H9 (cell line): ENCODE measurements around the gene CFAP91. TPM values are rescaled to one million over a fixed set of nuclear protein-coding genes. Genes with fewer than 3 reads are reported as not detected.

Experiments used
- DNase-seq: peaks from one replicate; pipeline ENCODE4 v3.0.0-alpha.2; 2017
- H2AFZ ChIP-seq: one replicate; pipeline ENCODE4 v1.6.1; 2013; ENCODE audit warnings: mild to moderate bottlenecking, low read length, control low read depth, moderate library complexity
- H2AK5ac ChIP-seq: 2 replicates; pipeline ENCODE4 v1.6.1; 2013; ENCODE audit warnings: low read length, control low read depth, mixed read lengths; ENCODE audit not compliant: insufficient read length
- H2BK120ac ChIP-seq: one replicate; pipeline ENCODE4 v1.6.1; 2013; ENCODE audit warnings: low read depth, mild to moderate bottlenecking, low read length, control low read depth, inconsistent platforms; ENCODE audit not compliant: poor library complexity, severe bottlenecking
- H2BK12ac ChIP-seq: 2 replicates; pipeline ENCODE4 v1.6.1; 2013; ENCODE audit warnings: low read length, control low read depth, mixed read lengths, low read depth; ENCODE audit not compliant: insufficient read length
- H2BK15ac ChIP-seq: 2 replicates; pipeline ENCODE4 v1.6.1; 2013; ENCODE audit warnings: low read depth, low read length, control low read depth
- H2BK20ac ChIP-seq: one replicate; pipeline ENCODE4 v1.6.1; 2013; ENCODE audit warnings: low read depth, mild to moderate bottlenecking, low read length, control low read depth, inconsistent platforms; ENCODE audit not compliant: poor library complexity, severe bottlenecking
- H2BK5ac ChIP-seq: 2 replicates; pipeline ENCODE4 v1.6.1; 2013; ENCODE audit warnings: low read length, control low read depth, mixed read lengths; ENCODE audit not compliant: insufficient read length
- H3K14ac ChIP-seq: 2 replicates; pipeline ENCODE4 v1.6.1; 2013; ENCODE audit warnings: low read length, control low read depth; ENCODE audit not compliant: insufficient read depth
- H3K18ac ChIP-seq: 2 replicates; pipeline ENCODE4 v1.6.1; 2013; ENCODE audit warnings: low read depth, mild to moderate bottlenecking, mixed read lengths, low read length, control low read depth; ENCODE audit not compliant: insufficient read length
- H3K23ac ChIP-seq: 2 replicates; pipeline ENCODE4 v1.6.1; 2013; ENCODE audit warnings: low read length, control low read depth, mixed read lengths, low read depth; ENCODE audit not compliant: insufficient read length
- H3K23me2 ChIP-seq: 2 replicates; pipeline ENCODE4 v1.6.1; 2013; ENCODE audit warnings: low read depth, mild to moderate bottlenecking, mixed read lengths, low read length, control low read depth; ENCODE audit not compliant: insufficient read length, poor library complexity, severe bottlenecking
- H3K27ac ChIP-seq: 2 replicates; pipeline ENCODE4 v1.5.1; 2013; ENCODE audit warnings: low read length, control low read depth, mixed read lengths, low read depth; ENCODE audit not compliant: insufficient read length
- H3K27me3 ChIP-seq: 2 replicates; pipeline ENCODE4 v1.6.1; 2013; ENCODE audit warnings: low read length, control low read depth, inconsistent platforms; ENCODE audit not compliant: insufficient read depth
- H3K4ac ChIP-seq: 2 replicates; pipeline ENCODE4 v1.6.1; 2013; ENCODE audit warnings: low read depth, mild to moderate bottlenecking, control low read depth, inconsistent platforms, low read length, moderate library complexity
- H3K4me1 ChIP-seq: 2 replicates; pipeline ENCODE4 v1.6.1; 2013; ENCODE audit warnings: low read length, control low read depth, inconsistent platforms; ENCODE audit not compliant: insufficient read depth
- H3K4me2 ChIP-seq: 2 replicates; pipeline ENCODE4 v1.6.1; 2013; ENCODE audit warnings: low read length, control low read depth, mixed read lengths; ENCODE audit not compliant: insufficient read length, insufficient read depth
- H3K56ac ChIP-seq: 2 replicates; pipeline ENCODE4 v1.6.1; 2013; ENCODE audit warnings: low read depth, mild to moderate bottlenecking, mixed read lengths, low read length, control low read depth; ENCODE audit not compliant: insufficient read length
- H3K79me1 ChIP-seq: 2 replicates; pipeline ENCODE4 v1.6.1; 2013; ENCODE audit warnings: low read depth, mild to moderate bottlenecking, moderate library complexity, low read length, control low read depth, inconsistent platforms; ENCODE audit not compliant: insufficient read depth, poor library complexity, severe bottlenecking
- H3K79me2 ChIP-seq: 2 replicates; pipeline ENCODE4 v1.6.1; 2013; ENCODE audit warnings: low read length, control low read depth, inconsistent platforms; ENCODE audit not compliant: insufficient read depth
- H3K9ac ChIP-seq: 2 replicates; pipeline ENCODE4 v1.6.1; 2013; ENCODE audit warnings: low read length, control low read depth, mixed read lengths; ENCODE audit not compliant: insufficient read length; ENCODE audit errors: extremely low read depth
- H3K9me3 ChIP-seq: one replicate; pipeline ENCODE4 v1.6.1; 2013; ENCODE audit warnings: low read depth, low read length, inconsistent platforms; ENCODE audit not compliant: control insufficient read depth
- H3T11ph ChIP-seq: one replicate; pipeline ENCODE4 v1.6.1; 2013; ENCODE audit warnings: mild to moderate bottlenecking, low read length, control low read depth, inconsistent platforms
- H4K20me1 ChIP-seq: one replicate; pipeline ENCODE4 v1.6.1; 2013; ENCODE audit not compliant: control insufficient read depth, insufficient read length, insufficient read depth
- H4K5ac ChIP-seq: 2 replicates; pipeline ENCODE4 v1.6.1; 2013; ENCODE audit warnings: low read depth, mild to moderate bottlenecking, mixed read lengths, low read length, control low read depth; ENCODE audit not compliant: insufficient read length
- H4K8ac ChIP-seq: replicated peaks from 2 replicates; pipeline ENCODE4 v1.6.1; 2013; ENCODE audit warnings: low read length, control low read depth, mixed read lengths, low read depth; ENCODE audit not compliant: insufficient read length
- H4K91ac ChIP-seq: 2 replicates; pipeline ENCODE4 v1.6.1; 2013; ENCODE audit warnings: low read depth, mild to moderate bottlenecking, moderate library complexity, mixed read lengths, low read length, control low read depth; ENCODE audit not compliant: insufficient read length
- H3K27ac Mint-ChIP-seq, 3 experiments: 2 replicates in 2 of 3; 3 replicates in 1 of 3; pipeline ENCODE4 v1.8.0; 2020 to 2021; ENCODE audit warnings: mixed read lengths in 3 of 3, mild to moderate bottlenecking in 1 of 3, moderate library complexity in 1 of 3
- H3K27me3 Mint-ChIP-seq: 2 replicates; pipeline ENCODE4 v1.8.0; 2021; ENCODE audit warnings: low read depth, mild to moderate bottlenecking, moderate library complexity, mixed read lengths
- H3K36me3 Mint-ChIP-seq, 3 experiments: 2 replicates in 2 of 3; 3 replicates in 1 of 3; pipeline ENCODE4 v1.8.0; 2020 to 2021; ENCODE audit warnings: low read depth in 3 of 3, mixed read lengths in 3 of 3; ENCODE audit not compliant: insufficient read depth in 1 of 3
- H3K4me1 Mint-ChIP-seq, 2 experiments: 2 replicates each; pipeline ENCODE4 v1.8.0; 2020; ENCODE audit warnings: mixed read lengths in 2 of 2
- H3K4me3 Mint-ChIP-seq, 2 experiments: 2 replicates in 1 of 2; 3 replicates in 1 of 2; pipeline ENCODE4 v1.8.0; 2020 to 2021; ENCODE audit warnings: mild to moderate bottlenecking in 2 of 2, mixed read lengths in 2 of 2, moderate library complexity in 1 of 2
- H3K9me3 Mint-ChIP-seq, 2 experiments: 2 replicates in 1 of 2; 3 replicates in 1 of 2; pipeline ENCODE4 v1.8.0; 2020; ENCODE audit warnings: mild to moderate bottlenecking in 2 of 2, mixed read lengths in 2 of 2, moderate library complexity in 1 of 2
- WGBS: extraction: QIAGEN DNeasy Blood & Tissue Kit; methylation state at CpG from one replicate; pipeline ENCODE4 v1.1.7; 2013; ENCODE audit warnings: missing lambda C conversion rate, low lambda C conversion rate, mixed read lengths; ENCODE audit not compliant: insufficient read length; ENCODE audit errors: extremely low coverage; 5-methylcytosine and 5-hydroxymethylcytosine counted together
- total RNA-seq: library from RNA; stranded (reverse); gene quantifications from 2 replicates; pipeline ENCODE4 v1.2.1, GENCODE V29; 2021
- TF ChIP-seq, protein P1 (sequence below): fragments of 200-600 bp; sonication (generic); conservative IDR thresholded peaks from 3 replicates; pipeline ENCODE4 v1.8.0; 2021; ENCODE audit warnings: antibody characterized with exemption, mild to moderate bottlenecking

CFAP91 gene
- total RNA-seq, 1 experiment from 2014 or later = 2.3 TPM

DNA sequence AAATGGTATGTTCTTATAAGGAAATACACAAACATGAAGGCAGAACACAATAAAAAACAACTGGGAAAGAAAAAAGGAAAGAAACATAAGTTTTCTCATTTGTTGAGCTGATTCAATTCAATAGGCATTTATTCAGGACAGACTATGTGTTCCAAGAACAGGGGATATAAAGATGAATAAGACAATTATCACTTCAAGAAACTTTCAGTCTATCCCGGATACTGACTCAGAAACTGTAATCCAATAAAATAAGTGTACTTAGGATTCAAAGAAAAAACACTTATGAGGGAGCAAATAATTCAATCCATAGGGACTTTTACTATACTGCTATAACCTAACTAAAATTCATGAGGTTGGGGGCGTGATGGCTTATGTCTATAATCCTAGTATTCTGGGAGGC, 38.9 kb upstream of the CFAP91 start:
- Histone ChIP-seq H4K91ac (no peak overlapping the region), H3K4me1 (0 out of 2 replicates have a peak, but pooled peaks cover 2% of the 10 kb centered on the region), H2BK5ac (no peak overlapping the region), H3K4ac (no peak overlapping the region), H4K20me1 (no peaks in the 10 kb centered on the region), H3T11ph (no peak overlapping the region), H3K27ac (no peak overlapping the region), H3K79me1 (no peaks in the 10 kb centered on the region), H2BK120ac (no peak overlapping the region), H3K14ac (no peak overlapping the region), H3K9ac (no peak overlapping the region), H2BK20ac (no peak overlapping the region), H3K9me3 (no peaks in the 10 kb centered on the region), H3K56ac (no peak overlapping the region), H2AK5ac (no peak overlapping the region), H2AFZ (no peak overlapping the region), H2BK15ac (no peak overlapping the region), H4K5ac (no peak overlapping the region), H3K4me2 (no peak overlapping the region), H3K27me3 (no peaks in the 10 kb centered on the region), H3K23ac (no peak overlapping the region), H2BK12ac (no peak overlapping the region), H3K23me2 (no peaks in the 10 kb centered on the region), H3K79me2 (no peaks in the 10 kb centered on the region), H4K8ac (no peak overlapping the region), H3K18ac (no peak overlapping the region)
- DNase-seq = no peak
- Mint-ChIP-seq H3K4me1 (peaks cover 0 to 4% of the 10 kb centered on the region in 2 experiments; a peak in 1 of 4 replicates), H3K4me3 (no peak overlapping the region), H3K36me3 (peaks cover 0 to 4% (median 0%) of the 10 kb centered on the region in 3 experiments; a peak in 2 of 7 replicates), H3K27ac (no peak overlapping the region), H3K27me3 (no peaks in the 10 kb centered on the region), H3K9me3 (no peaks in the 10 kb centered on the region)
- no CpG with 5 or more reads among the region's 2 CpGs for WGBS
- TF ChIP-seq, protein P1, sequence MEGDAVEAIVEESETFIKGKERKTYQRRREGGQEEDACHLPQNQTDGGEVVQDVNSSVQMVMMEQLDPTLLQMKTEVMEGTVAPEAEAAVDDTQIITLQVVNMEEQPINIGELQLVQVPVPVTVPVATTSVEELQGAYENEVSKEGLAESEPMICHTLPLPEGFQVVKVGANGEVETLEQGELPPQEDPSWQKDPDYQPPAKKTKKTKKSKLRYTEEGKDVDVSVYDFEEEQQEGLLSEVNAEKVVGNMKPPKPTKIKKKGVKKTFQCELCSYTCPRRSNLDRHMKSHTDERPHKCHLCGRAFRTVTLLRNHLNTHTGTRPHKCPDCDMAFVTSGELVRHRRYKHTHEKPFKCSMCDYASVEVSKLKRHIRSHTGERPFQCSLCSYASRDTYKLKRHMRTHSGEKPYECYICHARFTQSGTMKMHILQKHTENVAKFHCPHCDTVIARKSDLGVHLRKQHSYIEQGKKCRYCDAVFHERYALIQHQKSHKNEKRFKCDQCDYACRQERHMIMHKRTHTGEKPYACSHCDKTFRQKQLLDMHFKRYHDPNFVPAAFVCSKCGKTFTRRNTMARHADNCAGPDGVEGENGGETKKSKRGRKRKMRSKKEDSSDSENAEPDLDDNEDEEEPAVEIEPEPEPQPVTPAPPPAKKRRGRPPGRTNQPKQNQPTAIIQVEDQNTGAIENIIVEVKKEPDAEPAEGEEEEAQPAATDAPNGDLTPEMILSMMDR = no peak
